Astrocyte (in vitro differentiated cells and primary cell): ENCODE results near the gene GSTM2.

ENCODE experiments used
- CTCF ChIP-seq: IDR thresholded peaks from 2 replicates; pipeline ENCODE4 v1.5.1; 2011; ENCODE audit warnings: low read depth, mild to moderate bottlenecking, inconsistent platforms, low read length, moderate library complexity; ENCODE audit not compliant: insufficient read depth
- EZH2 ChIP-seq: IDR thresholded peaks from 2 replicates; pipeline ENCODE4 v1.6.1; 2012; ENCODE audit warnings: mild to moderate bottlenecking, low read length, inconsistent platforms; ENCODE audit not compliant: insufficient read depth

DNA sequence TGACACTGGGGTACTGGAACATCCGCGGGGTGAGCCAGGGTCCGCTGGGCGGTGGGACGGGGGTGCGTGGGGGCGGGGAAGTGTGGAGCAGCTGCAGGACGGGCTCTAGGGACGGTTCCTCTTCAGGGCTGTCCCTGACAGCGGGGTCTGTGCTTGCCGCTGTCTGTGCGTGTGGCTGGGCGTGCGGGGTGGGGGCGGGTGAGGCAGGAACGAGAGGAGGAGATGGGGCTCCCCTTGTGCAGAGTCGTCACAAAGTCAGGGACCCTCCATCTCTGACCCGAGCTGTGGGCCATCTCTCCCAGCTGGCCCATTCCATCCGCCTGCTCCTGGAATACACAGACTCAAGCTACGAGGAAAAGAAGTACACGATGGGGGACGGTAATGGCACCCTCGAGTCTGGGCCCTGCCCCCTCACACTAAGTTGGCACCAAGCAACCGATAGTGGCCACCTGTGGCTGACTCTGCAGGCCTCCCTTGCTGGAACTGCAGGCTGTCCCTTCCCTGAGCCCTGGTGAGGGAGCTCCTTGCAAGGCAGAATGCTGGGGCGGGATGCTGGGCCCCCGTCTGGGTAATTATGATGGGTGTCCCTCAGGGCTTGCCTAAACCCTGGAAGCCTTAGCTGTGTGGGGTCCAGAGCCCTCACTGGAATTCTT lies 392 bp downstream of the GSTM2 start:
- TF ChIP-seq CTCF (no peak), EZH2 (no peak)
